GM18858 (cell line): ENCODE measurements around the gene PGLYRP1.

Experiments used
- ATAC-seq: cut with Tn5 transposase; IDR thresholded peaks from one replicate; pipeline ENCODE4 v1.9.1; 2021; ENCODE audit not compliant: unreplicated experiment

Gene PGLYRP1

GRCh38 chr19:45972081-45972946 is 50.5 kb downstream of the PGLYRP1 start:
- ATAC-seq: no peak

GRCh38 chr19:45971260-45971902 is 51.5 kb downstream of the PGLYRP1 start:
- no peak for ATAC-seq

GRCh38 chr19:45969676-45970075 is 53.2 kb downstream of the PGLYRP1 start:
- ATAC-seq: no peak
